NCI-H128 (cell line): ENCODE data around the gene AIFM1.
"Not testable (repeated sequence)": the region's sequence is repeated elsewhere in the genome, so short reads cannot be mapped to it uniquely, and the experiment has no call there.

Experiments
- DNase-seq: peaks from one replicate; lab custom pipeline; 2025; ENCODE audit not compliant: unreplicated experiment; lab: John Stamatoyannopoulos, UW

Gene AIFM1

DNA sequence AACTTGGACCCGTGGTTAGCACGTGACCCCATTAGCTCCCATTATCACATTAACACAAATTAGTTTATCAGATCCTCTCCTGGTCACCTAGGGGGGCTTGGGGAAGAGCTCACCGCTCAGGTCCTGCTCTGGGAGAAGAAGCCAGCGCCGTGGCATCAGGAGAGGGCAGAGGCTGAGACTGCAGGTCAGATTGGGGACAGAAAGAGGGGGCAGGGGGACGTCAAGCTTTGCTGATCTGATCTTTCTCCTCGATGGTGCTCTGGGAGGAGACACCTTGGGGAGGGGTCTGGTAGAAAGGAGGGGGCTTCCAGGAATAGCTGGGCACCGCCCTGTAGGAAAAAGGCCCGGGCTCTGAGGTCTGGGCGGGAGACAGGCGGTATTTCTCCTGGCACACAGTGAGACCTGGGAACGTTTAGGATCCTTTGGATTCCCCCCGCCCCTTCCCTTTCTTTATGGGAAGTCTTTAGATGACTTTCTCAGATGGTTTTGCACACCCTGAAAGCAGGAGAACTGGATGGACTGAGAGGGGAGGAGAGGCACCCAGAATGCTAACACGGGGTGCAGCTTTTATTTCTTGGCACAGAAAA is 46.2 kb downstream of the AIFM1 start:
- no peak for DNase-seq

GRCh38 chrX:130118441-130119311 is 47.0 kb downstream of the AIFM1 start:
- no peak for DNase-seq

- no peak for DNase-seq
Observed at GRCh38 chrX:130117166-130117565, 48.5 kb downstream of the AIFM1 start.

DNA sequence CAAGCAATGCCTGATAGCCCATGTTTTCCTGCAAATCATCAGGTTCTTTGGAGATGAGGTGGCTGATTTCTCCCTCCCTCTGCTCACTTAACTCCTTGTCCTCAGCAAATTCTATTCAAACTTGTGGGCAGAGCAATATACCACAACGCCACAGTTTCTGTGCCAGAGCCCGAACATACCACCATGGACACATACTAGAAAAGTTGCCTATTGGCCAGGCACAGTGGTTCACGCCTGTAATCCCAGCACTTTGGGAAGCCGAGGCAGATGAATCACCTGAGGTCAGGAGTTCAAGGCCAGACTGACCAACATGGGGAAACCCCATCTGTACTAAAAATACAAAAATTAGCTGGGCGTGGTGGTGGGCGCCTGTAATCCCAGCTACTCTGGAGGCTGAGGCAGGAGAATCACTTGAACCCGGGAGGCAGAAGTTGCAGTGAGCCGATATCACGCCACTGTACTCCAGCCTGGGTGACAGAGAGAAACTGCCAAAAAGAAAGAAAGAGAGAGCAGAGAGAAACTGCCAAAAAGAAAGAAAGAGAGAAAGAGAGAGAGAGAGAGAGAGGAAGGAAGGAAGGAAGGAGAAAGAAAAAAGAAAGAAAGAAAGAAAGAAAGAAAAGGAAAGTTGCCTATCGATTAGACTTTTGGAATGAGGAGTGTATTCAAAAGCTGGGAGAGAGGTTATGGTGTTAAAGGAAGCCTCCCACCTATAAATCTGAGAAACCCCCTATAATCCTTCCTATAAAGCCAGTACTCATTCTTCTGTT is 50.3 kb downstream of the AIFM1 start:
- DNase-seq, result not testable (repeated sequence)

- no peak for DNase-seq
Observed at GRCh38 chrX:130114141-130114588, 51.5 kb downstream of the AIFM1 start.

GRCh38 chrX:130111220-130112154 is 54.2 kb downstream of the AIFM1 start:
- no peak for DNase-seq

GRCh38 chrX:130110379-130111219 is 55.0 kb downstream of the AIFM1 start, which contains the start of gene ELF4:
Gene ELF4 (minus strand): TSS chrX:130110497. CDS start chrX:130081330, 29,167 bp downstream.
- DNase-seq, result no peak

DNA sequence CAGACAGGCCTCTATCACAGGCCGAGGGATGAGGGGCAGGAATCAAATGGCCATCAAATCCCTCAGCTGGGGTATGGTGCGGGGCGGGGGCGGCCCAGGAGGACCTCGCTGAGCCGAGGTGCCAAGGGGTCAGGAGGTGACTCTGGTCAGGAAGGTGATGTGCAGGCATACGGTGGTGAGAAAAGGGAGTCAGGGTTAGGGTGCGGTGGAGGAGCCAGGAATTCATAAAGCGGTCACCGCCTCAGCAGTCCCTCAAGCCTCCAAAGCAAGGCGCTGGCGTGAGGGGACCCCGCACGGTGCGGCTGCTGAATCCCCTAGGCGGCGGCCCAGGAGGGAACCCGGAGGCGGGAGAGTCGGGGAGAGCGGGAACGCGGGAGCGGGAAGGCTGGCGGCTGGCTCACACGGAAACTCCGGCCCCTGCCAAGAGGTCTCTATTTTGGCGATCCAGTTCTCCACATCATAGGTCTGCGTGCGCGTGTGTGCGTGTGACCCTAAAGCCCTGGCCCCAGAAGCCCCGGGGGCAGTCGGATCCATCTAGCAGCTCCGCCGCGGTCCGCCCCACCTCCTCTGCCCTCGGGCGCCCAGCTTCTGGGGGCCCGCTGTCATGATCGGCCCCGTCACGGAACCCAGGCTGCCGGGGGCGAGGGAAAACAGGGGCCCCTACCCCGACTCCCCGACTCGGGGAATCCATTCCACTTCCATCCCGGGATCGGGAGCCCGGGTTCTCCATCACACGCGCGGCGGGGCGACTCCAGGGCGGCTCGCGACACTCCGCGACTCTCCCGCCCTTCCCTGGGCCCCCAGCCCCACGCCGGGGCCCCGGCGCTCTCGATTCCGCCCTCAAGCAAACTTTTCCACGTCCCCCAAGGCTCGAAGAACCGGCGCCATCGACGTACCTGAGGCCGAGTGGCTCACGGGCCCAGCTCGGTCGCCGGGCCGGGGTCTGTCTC is 55.9 kb downstream of the AIFM1 start:
- no peak for DNase-seq

- DNase-seq, result no peak
Observed at GRCh38 chrX:130108647-130109428, 56.8 kb downstream of the AIFM1 start.

GRCh38 chrX:130106071-130106470 is 59.6 kb downstream of the AIFM1 start:
- no peak for DNase-seq

- DNase-seq, result no peak
Observed at GRCh38 chrX:130105244-130105643, 60.4 kb downstream of the AIFM1 start.

DNA sequence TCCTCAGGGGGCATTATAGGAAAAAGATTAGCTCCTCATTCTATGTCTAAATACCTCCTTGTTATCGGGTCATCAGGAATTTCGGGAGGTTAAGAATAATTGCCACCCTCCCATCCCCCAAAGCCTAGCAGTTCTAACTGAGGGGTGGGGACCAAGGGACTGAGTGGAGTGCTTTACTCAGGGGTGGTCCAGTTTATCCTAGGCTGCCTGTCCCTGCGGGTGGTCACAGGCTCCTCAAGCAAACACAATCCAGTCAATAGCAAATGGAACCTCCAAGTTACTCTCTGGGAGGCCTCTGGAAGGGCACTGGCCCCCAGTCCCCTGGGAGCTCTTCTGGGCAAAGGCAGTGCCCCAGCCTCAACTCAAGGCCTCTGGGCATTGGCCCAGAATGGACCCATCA is 62.0 kb downstream of the AIFM1 start:
- DNase-seq, result no peak

DNA sequence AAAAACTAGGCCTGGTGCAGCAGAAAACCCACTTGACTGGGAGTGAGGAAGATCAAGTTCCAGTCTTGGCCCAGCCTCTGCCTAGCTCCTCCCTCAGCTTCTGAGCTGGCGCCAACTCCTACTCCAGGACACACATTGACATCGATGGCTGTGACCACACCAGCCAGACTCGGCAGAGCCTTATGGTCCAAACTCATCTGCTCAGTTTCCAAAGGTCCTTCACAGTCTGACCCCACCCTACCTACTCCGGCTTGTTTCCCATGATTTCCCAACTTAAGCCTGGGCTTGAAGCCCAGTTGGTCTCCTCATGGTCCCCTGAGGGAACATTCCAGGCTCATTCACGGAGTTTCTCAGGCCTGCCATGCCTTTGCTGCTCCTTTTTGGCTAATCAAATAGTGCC is 65.5 kb downstream of the AIFM1 start:
- DNase-seq, result no peak

DNA sequence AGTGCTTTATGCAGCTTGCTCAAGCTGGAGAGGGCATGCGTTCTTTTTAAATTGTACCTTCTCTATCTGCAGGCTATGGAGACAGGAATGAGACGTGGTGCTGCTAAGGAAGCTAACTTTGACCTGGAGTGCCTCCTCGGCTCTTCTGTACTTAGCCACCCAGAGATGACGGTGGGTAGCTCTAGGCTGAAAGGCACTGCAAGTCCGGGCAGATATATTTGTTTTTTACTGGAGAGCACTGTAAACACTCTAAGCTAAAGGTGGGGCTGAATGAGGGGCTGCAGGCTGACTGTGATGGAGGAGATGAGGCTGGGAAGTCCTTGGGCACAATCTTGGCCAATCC is 67.5 kb downstream of the AIFM1 start:
- no peak for DNase-seq

GRCh38 chrX:130097507-130098209 is 68.0 kb downstream of the AIFM1 start:
- no peak for DNase-seq

- DNase-seq, result no peak
Observed at GRCh38 chrX:130095249-130096030, 70.2 kb downstream of the AIFM1 start.
